ENCODE measurements around the gene PIGW.

DNA sequence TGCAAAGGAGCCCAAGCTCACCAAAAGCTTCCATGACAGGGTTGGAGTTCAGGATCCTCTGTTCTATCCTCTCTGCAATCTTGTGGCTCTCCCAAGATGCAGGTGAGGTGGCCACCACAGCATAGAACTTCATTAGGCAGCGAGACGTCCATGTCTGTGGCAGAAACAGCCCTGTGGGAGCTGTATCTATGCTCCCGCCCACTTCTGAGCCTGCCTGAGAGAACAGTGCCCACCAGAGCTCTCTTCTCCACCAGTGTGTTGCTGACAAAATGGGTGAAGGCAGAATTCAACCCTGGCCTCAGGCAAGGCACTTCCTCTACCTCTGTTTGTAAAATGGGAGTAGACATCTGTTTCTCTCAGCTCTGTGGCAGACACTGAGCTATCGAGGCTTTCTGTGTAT lies 18.9 kb upstream of the PIGW start:
- TF ChIP-seq, protein P1, sequence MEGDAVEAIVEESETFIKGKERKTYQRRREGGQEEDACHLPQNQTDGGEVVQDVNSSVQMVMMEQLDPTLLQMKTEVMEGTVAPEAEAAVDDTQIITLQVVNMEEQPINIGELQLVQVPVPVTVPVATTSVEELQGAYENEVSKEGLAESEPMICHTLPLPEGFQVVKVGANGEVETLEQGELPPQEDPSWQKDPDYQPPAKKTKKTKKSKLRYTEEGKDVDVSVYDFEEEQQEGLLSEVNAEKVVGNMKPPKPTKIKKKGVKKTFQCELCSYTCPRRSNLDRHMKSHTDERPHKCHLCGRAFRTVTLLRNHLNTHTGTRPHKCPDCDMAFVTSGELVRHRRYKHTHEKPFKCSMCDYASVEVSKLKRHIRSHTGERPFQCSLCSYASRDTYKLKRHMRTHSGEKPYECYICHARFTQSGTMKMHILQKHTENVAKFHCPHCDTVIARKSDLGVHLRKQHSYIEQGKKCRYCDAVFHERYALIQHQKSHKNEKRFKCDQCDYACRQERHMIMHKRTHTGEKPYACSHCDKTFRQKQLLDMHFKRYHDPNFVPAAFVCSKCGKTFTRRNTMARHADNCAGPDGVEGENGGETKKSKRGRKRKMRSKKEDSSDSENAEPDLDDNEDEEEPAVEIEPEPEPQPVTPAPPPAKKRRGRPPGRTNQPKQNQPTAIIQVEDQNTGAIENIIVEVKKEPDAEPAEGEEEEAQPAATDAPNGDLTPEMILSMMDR (IDR thresholded peaks at IDR 0.05; ENCODE audit: low read length): no peak
- no peak for TF ChIP-seq EZH2 (optimal IDR thresholded peaks at IDR 0.05; ENCODE audit: low read depth, low read length)
- TF ChIP-seq EZH2phosphoT487 (IDR thresholded peaks at IDR 0.05; ENCODE audit: low read length): no peak
